A549 (cell line): ENCODE measurements around the gene NLRP3.

Experiments
- CEBPB ChIP-seq, 2 experiments: fragments of >200 bp in 1 of 2; sonication (Bioruptor Twin) in 1 of 2; formaldehyde crosslinking in 1 of 2; IDR thresholded peaks; 2 replicates each; pipeline ENCODE4 v1.6.1; 2012 to 2016
- EP300 ChIP-seq, 2 experiments: fragments of >200 bp; sonication (Bioruptor Twin); formaldehyde crosslinking; IDR thresholded peaks; 2 replicates in 1 of 2; 3 replicates in 1 of 2; pipeline ENCODE4 v1.6.1; 2016 to 2017
- POLR2A ChIP-seq: IDR thresholded peaks from 2 replicates; pipeline ENCODE4 v1.6.1; 2012; ENCODE audit warnings: mild to moderate bottlenecking, low read length
- TF ChIP-seq, protein P1 (sequence below): IDR thresholded peaks from 2 replicates; pipeline ENCODE4 v1.6.1; 2012
- TF ChIP-seq, protein P2 (sequence below): fragments of >200 bp; sonication (Bioruptor Twin); formaldehyde crosslinking; IDR thresholded peaks from 3 replicates; pipeline ENCODE4 v1.5.1; 2016

DNA sequence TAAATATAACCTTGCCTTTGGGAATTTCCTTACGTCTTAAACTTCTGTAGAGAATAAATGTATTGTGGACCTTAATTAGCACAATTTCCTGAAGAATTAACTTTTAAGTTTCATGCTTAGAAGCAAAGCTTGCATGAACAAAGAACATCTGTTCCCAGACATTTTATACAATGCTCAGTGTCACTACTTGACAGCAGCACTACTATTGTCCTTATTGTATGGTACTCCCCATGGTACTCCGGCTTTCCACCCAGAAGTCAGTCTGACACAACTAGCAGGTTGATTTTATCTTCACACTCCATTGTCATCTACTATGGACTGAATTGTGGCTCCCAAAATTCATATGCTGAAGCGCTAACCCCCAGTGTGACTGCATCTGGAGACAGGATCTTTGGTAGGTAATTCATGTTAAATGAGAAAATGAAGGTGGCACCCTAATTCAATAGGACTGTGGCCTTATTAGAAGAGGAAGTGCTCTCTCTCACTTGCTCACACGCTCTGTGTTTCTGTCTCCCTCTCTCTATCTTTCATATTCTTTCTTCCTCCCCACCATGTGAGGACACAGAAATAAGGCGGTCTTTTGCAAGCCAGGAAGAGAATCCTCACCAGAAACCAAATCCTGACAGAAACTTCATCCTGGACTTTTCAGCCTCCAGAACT, 52.6 kb downstream of the NLRP3 start:
- TF ChIP-seq POLR2A (no peak), CEBPB (IDR thresholded peaks at IDR 0.05) (no peak), EP300 (IDR thresholded peaks at IDR 0.05) (no peak)
- TF ChIP-seq, protein P1, sequence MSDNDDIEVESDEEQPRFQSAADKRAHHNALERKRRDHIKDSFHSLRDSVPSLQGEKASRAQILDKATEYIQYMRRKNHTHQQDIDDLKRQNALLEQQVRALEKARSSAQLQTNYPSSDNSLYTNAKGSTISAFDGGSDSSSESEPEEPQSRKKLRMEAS: no peak
- TF ChIP-seq, protein P2, sequence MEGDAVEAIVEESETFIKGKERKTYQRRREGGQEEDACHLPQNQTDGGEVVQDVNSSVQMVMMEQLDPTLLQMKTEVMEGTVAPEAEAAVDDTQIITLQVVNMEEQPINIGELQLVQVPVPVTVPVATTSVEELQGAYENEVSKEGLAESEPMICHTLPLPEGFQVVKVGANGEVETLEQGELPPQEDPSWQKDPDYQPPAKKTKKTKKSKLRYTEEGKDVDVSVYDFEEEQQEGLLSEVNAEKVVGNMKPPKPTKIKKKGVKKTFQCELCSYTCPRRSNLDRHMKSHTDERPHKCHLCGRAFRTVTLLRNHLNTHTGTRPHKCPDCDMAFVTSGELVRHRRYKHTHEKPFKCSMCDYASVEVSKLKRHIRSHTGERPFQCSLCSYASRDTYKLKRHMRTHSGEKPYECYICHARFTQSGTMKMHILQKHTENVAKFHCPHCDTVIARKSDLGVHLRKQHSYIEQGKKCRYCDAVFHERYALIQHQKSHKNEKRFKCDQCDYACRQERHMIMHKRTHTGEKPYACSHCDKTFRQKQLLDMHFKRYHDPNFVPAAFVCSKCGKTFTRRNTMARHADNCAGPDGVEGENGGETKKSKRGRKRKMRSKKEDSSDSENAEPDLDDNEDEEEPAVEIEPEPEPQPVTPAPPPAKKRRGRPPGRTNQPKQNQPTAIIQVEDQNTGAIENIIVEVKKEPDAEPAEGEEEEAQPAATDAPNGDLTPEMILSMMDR: no peak
